HCT116 (cell line): Measurements from ENCODE around the gene STX16. TPM values are rescaled to one million over a fixed set of nuclear protein-coding genes. Genes with fewer than 3 reads are reported as not detected.

Source experiments
- ATAC-seq: fragments of 200-7000 bp; cut with Tn5 transposase; 2 replicates; pipeline ENCODE4 v1.9.1; 2020; ENCODE audit warnings: mild to moderate bottlenecking, moderate library complexity
- BruUV-seq: library from RNA; stranded (reverse); fragments of 400-500 nt; replicated peaks from 2 replicates; lab custom pipeline; 2021; lab: Mats Ljungman, UMichigan
- CTCF ChIA-PET: fragments of 300-600 bp; sonication (Branson Sonifier 250); formaldehyde crosslinking; loops from one replicate; lab custom pipeline; 2021; ENCODE audit warnings: antibody characterized with exemption; lab: Charles Lee
- POLR2A ChIA-PET: fragments of 300-600, 350-600 bp; sonication (Branson Sonifier 250); formaldehyde crosslinking; loops from one replicate; lab custom pipeline; 2021; ENCODE audit warnings: antibody characterized with exemption; lab: Charles Lee
- RAD21 ChIA-PET, 2 experiments: fragments of 300-600 bp; sonication (Branson Sonifier 250); formaldehyde crosslinking; loops; one replicate each; lab custom pipeline; 2023; ENCODE audit warnings: low total read pairs in 2 of 2; ENCODE audit not compliant: uncharacterized antibody in 2 of 2, unreplicated experiment in 2 of 2, low non-redundant PET in 1 of 2; lab: Charles Lee
- DNase-seq: peaks from one replicate; pipeline ENCODE4 v3.0.0-alpha.2; 2010; ENCODE audit warnings: low read depth, low spot score
- H2AFZ ChIP-seq: fragments of 200-600 bp; shearing (Covaris generic), sonication (generic); 2 replicates; pipeline ENCODE4 v1.6.1; 2017; ENCODE audit warnings: low read depth, mixed run types, mixed read lengths, antibody characterized with exemption, low read length; ENCODE audit not compliant: poor library complexity, severe bottlenecking
- H3K27ac ChIP-seq: 2 replicates; pipeline ENCODE4 v1.5.1; 2012; ENCODE audit warnings: low read depth, low read length
- H3K27me3 ChIP-seq: fragments of 200-600 bp; sonication (generic); 2 replicates; pipeline ENCODE4 v1.6.1; 2016; ENCODE audit warnings: mixed run types, low read length, mixed read lengths; ENCODE audit not compliant: insufficient read depth
- H3K36me3 ChIP-seq, 2 experiments: fragments of 200-500 bp in 1 of 2; fragments of 200-600 bp in 1 of 2; sonication (Bioruptor generic) in 1 of 2; sonication (generic) in 1 of 2; 2 replicates each; pipeline versions ENCODE4 v1.5.1 to v1.6.1; 2014 to 2016; ENCODE audit warnings: low read length in 2 of 2, inconsistent platforms in 1 of 2, mixed read lengths in 1 of 2, mixed run types in 1 of 2; ENCODE audit not compliant: insufficient read depth in 2 of 2, control insufficient read depth in 1 of 2
- H3K4me1 ChIP-seq, 2 experiments: fragments of 200-600 bp in 1 of 2; sonication (generic) in 1 of 2; 2 replicates each; pipeline versions ENCODE4 v1.5.1 to v1.6.1; 2012 to 2017; ENCODE audit warnings: low read length in 2 of 2, inconsistent platforms in 1 of 2, mild to moderate bottlenecking in 1 of 2, mixed read lengths in 1 of 2, mixed run types in 1 of 2, moderate library complexity in 1 of 2; ENCODE audit not compliant: insufficient read depth in 2 of 2, control insufficient read depth in 1 of 2
- H3K4me2 ChIP-seq: fragments of 200-600 bp; sonication (generic); 2 replicates; pipeline ENCODE4 v1.6.1; 2017; ENCODE audit warnings: mixed run types, low read length, mixed read lengths
- H3K4me3 ChIP-seq, 2 experiments: fragments of 200-600 bp in 1 of 2; sonication (generic) in 1 of 2; replicated peaks in 1 of 2; 2 replicates each; pipeline ENCODE4 v1.5.1; 2011 to 2016; ENCODE audit warnings: low read length in 2 of 2, control low read depth in 1 of 2, low read depth in 1 of 2, mild to moderate bottlenecking in 1 of 2, mixed read lengths in 1 of 2, mixed run types in 1 of 2
- H3K79me2 ChIP-seq: fragments of 200-600 bp; sonication (generic); 2 replicates; pipeline ENCODE4 v1.6.1; 2017; ENCODE audit warnings: mild to moderate bottlenecking, mixed run types, low read length, moderate library complexity, mixed read lengths; ENCODE audit not compliant: insufficient read depth
- H3K9ac ChIP-seq: fragments of 200-600 bp; sonication (generic); 2 replicates; pipeline ENCODE4 v1.6.1; 2016; ENCODE audit warnings: low read length, mixed read lengths
- H3K9me2 ChIP-seq: fragments of 200-600 bp; sonication (generic), shearing (Covaris generic); 2 replicates; pipeline ENCODE4 v1.6.1; 2017; ENCODE audit warnings: mixed run types, mild to moderate bottlenecking, moderate library complexity; ENCODE audit not compliant: insufficient read depth
- H3K9me3 ChIP-seq, 2 experiments: fragments of 200-500 bp in 1 of 2; fragments of 200-600 bp in 1 of 2; sonication (Bioruptor generic) in 1 of 2; sonication (generic) in 1 of 2; 2 replicates each; pipeline ENCODE4 v1.6.1; 2014 to 2017; ENCODE audit warnings: low read length in 2 of 2, mixed read lengths in 2 of 2, inconsistent platforms in 1 of 2, low read depth in 1 of 2, mild to moderate bottlenecking in 1 of 2, mixed run types in 1 of 2, moderate library complexity in 1 of 2; ENCODE audit not compliant: control insufficient read depth in 1 of 2, insufficient read depth in 1 of 2
- H4K20me1 ChIP-seq: fragments of 200-600 bp; sonication (generic), shearing (Covaris generic); 2 replicates; pipeline ENCODE4 v1.6.1; 2017; ENCODE audit warnings: mixed run types, mild to moderate bottlenecking, moderate library complexity; ENCODE audit not compliant: insufficient read depth
- CEBPB ChIP-seq: IDR thresholded peaks from 2 replicates; pipeline ENCODE4 v1.6.1; 2012; ENCODE audit warnings: low read depth
- CTCF ChIP-seq, 3 experiments: fragments of 200-600 bp in 1 of 3; sonication (generic) in 1 of 3; IDR thresholded peaks in 2 of 3; conservative IDR thresholded peaks in 1 of 3; 2 replicates each; pipeline ENCODE4 v1.5.1; 2012 to 2017; ENCODE audit warnings: low read depth in 2 of 3, low read length in 2 of 3, antibody characterized with exemption in 1 of 3, borderline replicate concordance in 1 of 3, control low read depth in 1 of 3, mild to moderate bottlenecking in 1 of 3, mixed read lengths in 1 of 3, mixed run types in 1 of 3, moderate library complexity in 1 of 3; ENCODE audit not compliant: insufficient read depth in 1 of 3
- EGR1 ChIP-seq: IDR thresholded peaks from 2 replicates; pipeline ENCODE4 v1.6.1; 2012; ENCODE audit warnings: low read depth
- ELF1 ChIP-seq: IDR thresholded peaks from 2 replicates; pipeline ENCODE4 v1.6.1; 2012; ENCODE audit warnings: low read depth, borderline replicate concordance
- EZH2 ChIP-seq: fragments of 200-600 bp; sonication (generic); IDR thresholded peaks from 2 replicates; pipeline ENCODE4 v1.6.1; 2017; ENCODE audit warnings: antibody characterized with exemption, mixed run types
- FOSL1 ChIP-seq: IDR thresholded peaks from 2 replicates; pipeline ENCODE4 v1.6.1; 2012; ENCODE audit warnings: low read depth
- JUND ChIP-seq: IDR thresholded peaks from 2 replicates; pipeline ENCODE4 v1.6.1; 2012
- POLR2AphosphoS5 ChIP-seq: IDR thresholded peaks from 2 replicates; pipeline ENCODE4 v1.6.1; 2011; ENCODE audit warnings: mild to moderate bottlenecking, low read depth, low read length, moderate library complexity
- RAD21 ChIP-seq: IDR thresholded peaks from 2 replicates; pipeline ENCODE4 v1.6.1; 2012; ENCODE audit warnings: low read depth, mild to moderate bottlenecking
- SIN3A ChIP-seq: IDR thresholded peaks from 2 replicates; pipeline ENCODE4 v1.6.1; 2012; ENCODE audit warnings: low read depth
- SP1 ChIP-seq: IDR thresholded peaks from 2 replicates; pipeline ENCODE4 v1.6.1; 2012; ENCODE audit warnings: low read depth
- SRF ChIP-seq: IDR thresholded peaks from 2 replicates; pipeline ENCODE4 v1.6.1; 2012; ENCODE audit warnings: low read depth
- TCF7L2 ChIP-seq: IDR thresholded peaks from 2 replicates; pipeline ENCODE4 v1.7.0; 2011; ENCODE audit warnings: borderline replicate concordance, inconsistent platforms; ENCODE audit not compliant: insufficient read depth, insufficient read length; ENCODE audit errors: extremely low read depth
- ZFX ChIP-seq: fragments of 450-650 bp; IDR thresholded peaks from 2 replicates; pipeline ENCODE4 v1.6.1; 2017
- intact Hi-C: fragments of 100-400 bp; cut with micrococcal nuclease; formaldehyde crosslinking; loops from 2 replicates; pipeline ENCODE4 v1.10.0; 2022
- total RNA-seq: library from RNA; stranded (reverse); gene quantifications from one replicate; pipeline ENCODE4 v1.2.1, GENCODE V29; 2021; ENCODE audit not compliant: unreplicated experiment
- TF ChIP-seq, protein P1 (sequence below): IDR thresholded peaks from 2 replicates; pipeline ENCODE4 v1.6.1; 2011; ENCODE audit warnings: mild to moderate bottlenecking, low read length, moderate library complexity; ENCODE audit not compliant: insufficient replicate concordance; ENCODE audit errors: extremely low read depth
- TF ChIP-seq, protein P2 (sequence below): IDR thresholded peaks from 2 replicates; pipeline ENCODE4 v1.6.1; 2012; ENCODE audit warnings: low read depth
- TF ChIP-seq, protein P3 (sequence below): IDR thresholded peaks from 2 replicates; pipeline ENCODE4 v1.6.1; 2012

STX16 gene
- total RNA-seq, 1 experiment from 2014 or later = 55.1 TPM

DNA sequence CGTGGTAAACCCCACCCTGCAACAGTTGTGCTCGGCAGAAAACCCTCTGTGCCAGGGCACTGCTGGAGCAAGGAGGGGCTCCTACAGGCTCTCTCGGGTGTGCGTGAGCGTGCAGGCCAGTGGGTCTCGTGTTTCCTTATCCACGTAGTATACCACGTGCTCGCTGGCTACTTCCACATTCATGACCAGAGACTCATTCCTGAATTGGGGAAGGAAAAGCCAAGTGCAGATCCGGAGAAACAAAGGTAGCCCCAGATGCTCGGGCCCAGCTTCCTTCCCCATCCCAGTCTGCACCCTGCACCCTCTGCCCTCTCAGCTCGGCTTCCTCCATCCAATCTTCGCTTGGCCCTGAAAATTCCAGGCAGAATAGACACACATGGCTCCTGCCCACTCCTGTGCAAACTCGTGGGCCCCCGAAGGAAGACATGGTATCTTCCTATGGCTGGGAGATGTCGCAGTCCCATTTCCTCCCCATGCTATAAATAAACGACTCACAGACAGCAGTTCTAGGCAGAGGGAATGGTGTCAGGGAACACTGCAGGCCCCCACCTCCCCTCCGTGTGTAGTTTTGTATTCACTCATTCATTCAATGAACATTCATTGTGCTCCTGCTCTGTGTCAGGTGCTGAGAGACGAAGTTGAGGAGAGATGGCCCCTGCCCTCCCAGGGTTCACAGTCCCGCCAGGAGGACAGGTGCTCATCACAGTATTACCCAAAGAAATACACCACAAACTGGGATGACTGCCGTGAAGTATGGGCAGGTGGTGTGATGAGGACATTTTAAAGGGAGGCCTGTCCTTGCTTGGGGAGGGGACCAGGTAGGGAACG lies 71.1 kb downstream of the STX16 start:
- Histone ChIP-seq H3K27me3 (peaks cover 15% of the 10 kb centered on the region; the same call in 1 of the 2 replicates), H3K9ac (no peak overlapping the region), H3K9me2 (no peaks in the 10 kb centered on the region), H3K9me3 (no peaks in the 10 kb centered on the region), H4K20me1 (no peaks in the 10 kb centered on the region), H3K36me3 (no peaks in the 10 kb centered on the region), H3K4me2 (no peak overlapping the region), H3K79me2 (no peaks in the 10 kb centered on the region), H3K4me1 (no peaks in the 10 kb centered on the region), H3K27ac (no peak overlapping the region), H3K4me3 (no peak overlapping the region), H2AFZ (no peak overlapping the region)
- no TSS peak for BruUV-seq
- no peak for DNase-seq
- POLR2A ChIA-PET = no interaction called here
- TF ChIP-seq TCF7L2 = no peak
- no peak for TF ChIP-seq CEBPB
- TF ChIP-seq JUND = no peak
- no peak for TF ChIP-seq CTCF (IDR thresholded peaks at IDR 0.05 in 2 of 3, conservative IDR thresholded peaks at IDR 0.05 in 1 of 3; ENCODE audit: borderline replicate concordance in 1 of 3, insufficient read depth in 1 of 3, low read depth in 2 of 3, low read length in 2 of 3)
- TF ChIP-seq, protein P1, sequence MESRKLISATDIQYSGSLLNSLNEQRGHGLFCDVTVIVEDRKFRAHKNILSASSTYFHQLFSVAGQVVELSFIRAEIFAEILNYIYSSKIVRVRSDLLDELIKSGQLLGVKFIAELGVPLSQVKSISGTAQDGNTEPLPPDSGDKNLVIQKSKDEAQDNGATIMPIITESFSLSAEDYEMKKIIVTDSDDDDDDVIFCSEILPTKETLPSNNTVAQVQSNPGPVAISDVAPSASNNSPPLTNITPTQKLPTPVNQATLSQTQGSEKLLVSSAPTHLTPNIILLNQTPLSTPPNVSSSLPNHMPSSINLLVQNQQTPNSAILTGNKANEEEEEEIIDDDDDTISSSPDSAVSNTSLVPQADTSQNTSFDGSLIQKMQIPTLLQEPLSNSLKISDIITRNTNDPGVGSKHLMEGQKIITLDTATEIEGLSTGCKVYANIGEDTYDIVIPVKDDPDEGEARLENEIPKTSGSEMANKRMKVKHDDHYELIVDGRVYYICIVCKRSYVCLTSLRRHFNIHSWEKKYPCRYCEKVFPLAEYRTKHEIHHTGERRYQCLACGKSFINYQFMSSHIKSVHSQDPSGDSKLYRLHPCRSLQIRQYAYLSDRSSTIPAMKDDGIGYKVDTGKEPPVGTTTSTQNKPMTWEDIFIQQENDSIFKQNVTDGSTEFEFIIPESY = no peak
- TF ChIP-seq, protein P2, sequence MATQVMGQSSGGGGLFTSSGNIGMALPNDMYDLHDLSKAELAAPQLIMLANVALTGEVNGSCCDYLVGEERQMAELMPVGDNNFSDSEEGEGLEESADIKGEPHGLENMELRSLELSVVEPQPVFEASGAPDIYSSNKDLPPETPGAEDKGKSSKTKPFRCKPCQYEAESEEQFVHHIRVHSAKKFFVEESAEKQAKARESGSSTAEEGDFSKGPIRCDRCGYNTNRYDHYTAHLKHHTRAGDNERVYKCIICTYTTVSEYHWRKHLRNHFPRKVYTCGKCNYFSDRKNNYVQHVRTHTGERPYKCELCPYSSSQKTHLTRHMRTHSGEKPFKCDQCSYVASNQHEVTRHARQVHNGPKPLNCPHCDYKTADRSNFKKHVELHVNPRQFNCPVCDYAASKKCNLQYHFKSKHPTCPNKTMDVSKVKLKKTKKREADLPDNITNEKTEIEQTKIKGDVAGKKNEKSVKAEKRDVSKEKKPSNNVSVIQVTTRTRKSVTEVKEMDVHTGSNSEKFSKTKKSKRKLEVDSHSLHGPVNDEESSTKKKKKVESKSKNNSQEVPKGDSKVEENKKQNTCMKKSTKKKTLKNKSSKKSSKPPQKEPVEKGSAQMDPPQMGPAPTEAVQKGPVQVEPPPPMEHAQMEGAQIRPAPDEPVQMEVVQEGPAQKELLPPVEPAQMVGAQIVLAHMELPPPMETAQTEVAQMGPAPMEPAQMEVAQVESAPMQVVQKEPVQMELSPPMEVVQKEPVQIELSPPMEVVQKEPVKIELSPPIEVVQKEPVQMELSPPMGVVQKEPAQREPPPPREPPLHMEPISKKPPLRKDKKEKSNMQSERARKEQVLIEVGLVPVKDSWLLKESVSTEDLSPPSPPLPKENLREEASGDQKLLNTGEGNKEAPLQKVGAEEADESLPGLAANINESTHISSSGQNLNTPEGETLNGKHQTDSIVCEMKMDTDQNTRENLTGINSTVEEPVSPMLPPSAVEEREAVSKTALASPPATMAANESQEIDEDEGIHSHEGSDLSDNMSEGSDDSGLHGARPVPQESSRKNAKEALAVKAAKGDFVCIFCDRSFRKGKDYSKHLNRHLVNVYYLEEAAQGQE = no peak
- no peak for TF ChIP-seq EZH2
- TF ChIP-seq FOSL1 = no peak
- TF ChIP-seq ZFX = no peak
- TF ChIP-seq SP1 = no peak
- no peak for TF ChIP-seq SRF
- no peak for TF ChIP-seq RAD21
- TF ChIP-seq, protein P3, sequence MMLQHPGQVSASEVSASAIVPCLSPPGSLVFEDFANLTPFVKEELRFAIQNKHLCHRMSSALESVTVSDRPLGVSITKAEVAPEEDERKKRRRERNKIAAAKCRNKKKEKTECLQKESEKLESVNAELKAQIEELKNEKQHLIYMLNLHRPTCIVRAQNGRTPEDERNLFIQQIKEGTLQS = no peak
- no peak for TF ChIP-seq POLR2AphosphoS5
- TF ChIP-seq EGR1 = no peak
- TF ChIP-seq SIN3A = no peak
- TF ChIP-seq ELF1 = no peak
- RAD21 ChIA-PET = no interaction called here
- intact Hi-C loops = no loop called here
- ATAC-seq = no peak
- CTCF ChIA-PET = no interaction called here
